DND-41 (cell line): Measurements from ENCODE around the gene USP22.

ENCODE experiments used
- CTCF ChIP-seq: IDR thresholded peaks from 2 replicates; pipeline ENCODE4 v1.5.1; 2012; ENCODE audit warnings: borderline replicate concordance, low read length, moderate library complexity, mild to moderate bottlenecking; ENCODE audit not compliant: poor library complexity, severe bottlenecking; ENCODE audit errors: extremely low read depth
- EZH2 ChIP-seq: IDR thresholded peaks from 3 replicates; pipeline ENCODE4 v1.6.1; 2012; ENCODE audit warnings: borderline replicate concordance, low read depth, mild to moderate bottlenecking, moderate library complexity, low read length, inconsistent platforms; ENCODE audit not compliant: severe bottlenecking

GRCh38 chr17:20994779-20995149 is 48.0 kb downstream of the USP22 start:
- TF ChIP-seq CTCF (no peak), EZH2 (no peak)
